Activated CD8-positive, alpha-beta memory T cell treated with anti-CD3 and anti-CD28 coated beads, Interleukin-2, amount 10 ng/mL, durations not matched to agents 7 days and 5 days (primary cell): ENCODE results near the gene KCNH2. TPM values are rescaled to one million over a fixed set of nuclear protein-coding genes. Genes with fewer than 3 reads are reported as not detected.

Experiments used
- ATAC-seq: fragments of 150-1000 bp; cut with Tn5 transposase; one replicate; pipeline ENCODE4 v1.10.0; 2021; ENCODE audit warnings: moderate library complexity
- CTCF ChIA-PET: fragments of 350-600 bp; sonication (Branson Sonifier 250); formaldehyde crosslinking; loops from one replicate; lab custom pipeline; 2021; ENCODE audit warnings: antibody characterized with exemption; lab: Charles Lee
- DNase-seq: peaks from one replicate; pipeline ENCODE4 v3.0.0-alpha.2; 2020
- H3K27ac Mint-ChIP-seq: one replicate; pipeline ENCODE4 v1.8.0; 2021; ENCODE audit warnings: mild to moderate bottlenecking, mixed read lengths
- H3K27me3 Mint-ChIP-seq: one replicate; pipeline ENCODE4 v1.8.0; 2021; ENCODE audit warnings: mixed read lengths
- H3K36me3 Mint-ChIP-seq: one replicate; pipeline ENCODE4 v1.8.0; 2021; ENCODE audit warnings: mild to moderate bottlenecking, mixed read lengths
- H3K4me1 Mint-ChIP-seq: one replicate; pipeline ENCODE4 v1.8.0; 2021; ENCODE audit warnings: mixed read lengths
- H3K4me3 Mint-ChIP-seq: one replicate; pipeline ENCODE4 v1.8.0; 2021; ENCODE audit warnings: mild to moderate bottlenecking, moderate library complexity, mixed read lengths
- H3K9me3 Mint-ChIP-seq: one replicate; pipeline ENCODE4 v1.8.0; 2022; ENCODE audit warnings: low read depth, mixed read lengths
- total RNA-seq, 2 experiments: library from RNA; stranded (reverse); gene quantifications; one replicate each; pipeline ENCODE4 v1.2.3, GENCODE V29; 2021

The KCNH2 gene
- total RNA-seq, 2 experiments from 2014 or later = 0.07 TPM; not detected in 1

- Mint-ChIP-seq H3K27ac (no peak overlapping the region), H3K27me3 (peaks cover 37% of the 10 kb centered on the region), H3K4me3 (no peak overlapping the region), H3K36me3 (no peaks in the 10 kb centered on the region), H3K4me1 (peaks cover 8% of the 10 kb centered on the region), H3K9me3 (no peaks in the 10 kb centered on the region)
- ATAC-seq (no peak), DNase-seq (no peak)
- CTCF ChIA-PET = interaction anchor here (0.6 to 1.2 kb wide), 3 partner anchors 12 to 172 kb away, joined by 3 to 6 read pairs (median 4); no protein-coding TSS in a partner anchor
Measured at GRCh38 chr7:150926066-150926465, 52.1 kb downstream of the KCNH2 start.

DNA sequence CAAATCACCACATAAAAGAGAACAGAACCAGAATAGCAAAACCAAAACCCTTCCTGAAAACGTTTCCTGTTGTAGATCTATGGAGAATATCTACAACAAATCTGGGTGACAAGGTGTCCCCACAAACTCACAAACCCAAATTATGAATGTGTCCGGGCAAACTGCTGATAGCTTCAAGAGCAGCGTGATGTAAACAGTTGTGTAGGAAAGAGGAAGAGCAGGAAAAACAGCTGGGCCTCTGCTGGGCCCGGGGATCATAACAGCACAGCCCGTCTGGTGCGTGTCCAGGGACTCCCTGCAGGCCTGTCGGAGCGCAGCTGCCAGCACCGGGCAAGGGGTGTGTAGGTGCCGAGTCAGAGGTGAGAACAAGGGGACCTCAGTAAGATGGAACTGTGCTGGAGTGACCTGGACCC, 53.7 kb downstream of the KCNH2 start:
- Mint-ChIP-seq H3K27ac (no peak overlapping the region), H3K27me3 (peaks cover 38% of the 10 kb centered on the region), H3K4me1 (peaks cover 6% of the 10 kb centered on the region), H3K4me3 (no peak overlapping the region), H3K36me3 (no peaks in the 10 kb centered on the region), H3K9me3 (no peaks in the 10 kb centered on the region)
- no peak for DNase-seq
- CTCF ChIA-PET = no interaction called here
- no peak for ATAC-seq

DNA sequence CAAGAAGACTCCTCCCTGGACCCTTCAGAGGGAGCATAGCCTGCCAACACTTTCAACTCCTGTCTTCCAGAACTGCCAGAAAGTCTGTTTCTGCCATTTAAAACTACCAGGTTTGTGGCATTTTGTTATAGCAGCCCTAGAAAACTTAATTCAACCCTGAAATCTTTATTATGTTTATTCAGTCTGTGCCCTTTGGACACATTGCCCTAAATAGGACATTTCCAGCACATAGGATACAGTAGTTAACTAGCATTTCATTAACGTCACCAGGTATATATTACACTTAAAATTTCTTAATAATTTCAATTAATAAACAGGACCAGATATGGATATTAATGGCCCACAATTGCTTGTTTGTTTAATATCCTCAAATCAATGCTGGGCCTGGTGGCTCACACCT, 54.3 kb downstream of the KCNH2 start:
- CTCF ChIA-PET = interaction anchor here (1.2 kb wide), 1 partner anchor 25 kb away, joined by 4 read pairs; no protein-coding TSS in a partner anchor
- Mint-ChIP-seq H3K27ac (no peak overlapping the region), H3K27me3 (peaks cover 39% of the 10 kb centered on the region), H3K9me3 (no peaks in the 10 kb centered on the region), H3K4me3 (no peak overlapping the region), H3K36me3 (no peaks in the 10 kb centered on the region), H3K4me1 (peaks cover 6% of the 10 kb centered on the region)
- ATAC-seq (no peak), DNase-seq (no peak)

GRCh38 chr7:150923196-150923595, 54.9 kb downstream of the KCNH2 start:
- no peak for ATAC-seq
- no peaks in the 10 kb centered on the region for H3K9me3 Mint-ChIP-seq
- no peak for DNase-seq
- H3K4me1 Mint-ChIP-seq = peaks cover 6% of the 10 kb centered on the region
- H3K27ac Mint-ChIP-seq = no peak overlapping the region
- peaks cover 44% of the 10 kb centered on the region for H3K27me3 Mint-ChIP-seq
- H3K4me3 Mint-ChIP-seq = no peak overlapping the region
- H3K36me3 Mint-ChIP-seq = no peaks in the 10 kb centered on the region
- CTCF ChIA-PET = interaction anchor here (1.2 kb wide), 1 partner anchor 25 kb away, joined by 4 read pairs; no protein-coding TSS in a partner anchor

DNA sequence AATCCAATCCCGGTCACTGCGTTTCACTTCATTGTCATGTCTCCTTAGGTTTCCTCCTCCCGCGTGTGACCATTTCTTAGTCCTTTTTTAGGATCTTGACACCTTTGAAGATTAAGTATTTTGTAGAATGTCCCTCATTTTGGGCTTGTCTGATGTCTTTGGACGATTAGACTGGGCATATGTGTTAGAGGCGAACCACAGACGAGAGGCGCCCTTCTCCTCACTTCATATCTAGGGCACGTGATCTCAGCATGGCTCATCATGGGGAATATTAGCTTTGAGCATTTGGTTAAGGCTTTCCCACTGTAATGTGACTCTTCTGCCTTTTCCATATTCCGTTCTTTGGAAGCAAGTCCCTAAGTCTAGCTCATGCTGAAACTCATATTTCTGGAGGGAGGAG, 59.0 kb downstream of the KCNH2 start:
- ATAC-seq (no peak), DNase-seq (no peak)
- Mint-ChIP-seq H3K4me3 (no peak overlapping the region), H3K27me3 (peaks cover 52% of the 10 kb centered on the region), H3K9me3 (no peaks in the 10 kb centered on the region), H3K4me1 (no peaks in the 10 kb centered on the region), H3K27ac (no peak overlapping the region), H3K36me3 (no peaks in the 10 kb centered on the region)
- CTCF ChIA-PET = interaction anchor here (2.1 to 2.5 kb wide), 2 partner anchors 67 to 192 kb away, joined by 5 to 6 read pairs; no protein-coding TSS in a partner anchor

- H3K27ac Mint-ChIP-seq = no peak overlapping the region
- no peak for DNase-seq
- no peak for ATAC-seq
- no peaks in the 10 kb centered on the region for H3K36me3 Mint-ChIP-seq
- CTCF ChIA-PET = interaction anchor here (1.0 to 2.1 kb wide), 2 partner anchors 10 to 193 kb away, joined by 3 to 5 read pairs; no protein-coding TSS in a partner anchor
- H3K27me3 Mint-ChIP-seq = peaks cover 57% of the 10 kb centered on the region
- H3K9me3 Mint-ChIP-seq = no peaks in the 10 kb centered on the region
- H3K4me3 Mint-ChIP-seq = no peak overlapping the region
- H3K4me1 Mint-ChIP-seq = no peaks in the 10 kb centered on the region
Measured at GRCh38 chr7:150918378-150918777, 59.7 kb downstream of the KCNH2 start.

GRCh38 chr7:150917969-150918368, 60.2 kb downstream of the KCNH2 start:
- CTCF ChIA-PET = interaction anchor here (1.0 to 2.1 kb wide), 2 partner anchors 9 to 193 kb away, joined by 3 to 5 read pairs; no protein-coding TSS in a partner anchor
- Mint-ChIP-seq H3K4me1 (no peaks in the 10 kb centered on the region), H3K27me3 (peaks cover 57% of the 10 kb centered on the region), H3K36me3 (no peaks in the 10 kb centered on the region), H3K4me3 (no peak overlapping the region), H3K27ac (no peak overlapping the region), H3K9me3 (no peaks in the 10 kb centered on the region)
- DNase-seq (no peak), ATAC-seq (no peak)

- H3K36me3 Mint-ChIP-seq = no peaks in the 10 kb centered on the region
- peaks cover 65% of the 10 kb centered on the region for H3K27me3 Mint-ChIP-seq
- CTCF ChIA-PET = no interaction called here
- no peak overlapping the region for H3K4me3 Mint-ChIP-seq
- H3K4me1 Mint-ChIP-seq = no peaks in the 10 kb centered on the region
- H3K27ac Mint-ChIP-seq = no peak overlapping the region
- DNase-seq = no peak
- peak; percentile 16 for ATAC-seq
- H3K9me3 Mint-ChIP-seq = no peaks in the 10 kb centered on the region
Measured at GRCh38 chr7:150916670-150917069, 61.5 kb downstream of the KCNH2 start.

GRCh38 chr7:150914966-150915365, 63.2 kb downstream of the KCNH2 start:
- Mint-ChIP-seq H3K27ac (no peak overlapping the region), H3K27me3 (peaks cover 72% of the 10 kb centered on the region), H3K9me3 (no peaks in the 10 kb centered on the region), H3K4me3 (no peak overlapping the region), H3K36me3 (no peaks in the 10 kb centered on the region), H3K4me1 (no peaks in the 10 kb centered on the region)
- no peak for DNase-seq
- no peak for ATAC-seq
- CTCF ChIA-PET = interaction anchor here (1.0 to 1.2 kb wide), 4 partner anchors 15 to 1173 kb away, joined by 3 to 4 read pairs (median 4); no protein-coding TSS in a partner anchor

DNA sequence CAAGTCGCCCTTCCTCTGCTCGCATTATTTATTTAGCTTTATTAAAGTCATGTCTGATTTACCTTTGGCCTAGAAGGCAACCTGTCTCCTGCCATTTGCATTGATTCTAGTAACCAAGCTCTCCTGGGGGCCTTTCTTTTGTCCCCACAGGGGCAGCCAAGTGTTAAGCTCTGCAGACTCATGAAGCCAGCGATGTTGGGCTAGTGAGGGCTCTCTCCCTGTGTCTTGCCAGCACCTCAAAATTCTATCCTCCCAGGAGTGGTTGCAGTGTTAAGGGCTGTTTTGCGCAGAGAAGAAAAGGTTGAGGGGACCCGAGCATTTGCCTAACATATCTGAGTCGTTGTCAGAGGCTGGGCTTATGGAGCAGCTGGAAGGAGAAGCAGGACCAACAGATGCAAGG, 63.9 kb downstream of the KCNH2 start:
- DNase-seq (no peak), ATAC-seq (no peak)
- Mint-ChIP-seq H3K4me3 (no peak overlapping the region), H3K27me3 (peaks cover 69% of the 10 kb centered on the region), H3K27ac (no peak overlapping the region), H3K9me3 (no peaks in the 10 kb centered on the region), H3K36me3 (no peaks in the 10 kb centered on the region), H3K4me1 (peaks cover 4% of the 10 kb centered on the region)
- CTCF ChIA-PET = interaction anchor here (0.8 kb wide), 1 partner anchor 16 kb away, joined by 3 read pairs; no protein-coding TSS in a partner anchor

GRCh38 chr7:150912427-150912826, 65.7 kb downstream of the KCNH2 start:
- no peak overlapping the region for H3K27ac Mint-ChIP-seq
- CTCF ChIA-PET = interaction anchor here (0.9 to 3.2 kb wide), 3 partner anchors 9 to 74 kb away, joined by 3 to 20 read pairs (median 4); no protein-coding TSS in a partner anchor
- ATAC-seq (no peak), DNase-seq (no peak)
- H3K36me3 Mint-ChIP-seq = no peaks in the 10 kb centered on the region
- H3K9me3 Mint-ChIP-seq = no peaks in the 10 kb centered on the region
- no peak overlapping the region for H3K4me3 Mint-ChIP-seq
- H3K27me3 Mint-ChIP-seq = peaks cover 63% of the 10 kb centered on the region
- H3K4me1 Mint-ChIP-seq = peaks cover 8% of the 10 kb centered on the region

DNA sequence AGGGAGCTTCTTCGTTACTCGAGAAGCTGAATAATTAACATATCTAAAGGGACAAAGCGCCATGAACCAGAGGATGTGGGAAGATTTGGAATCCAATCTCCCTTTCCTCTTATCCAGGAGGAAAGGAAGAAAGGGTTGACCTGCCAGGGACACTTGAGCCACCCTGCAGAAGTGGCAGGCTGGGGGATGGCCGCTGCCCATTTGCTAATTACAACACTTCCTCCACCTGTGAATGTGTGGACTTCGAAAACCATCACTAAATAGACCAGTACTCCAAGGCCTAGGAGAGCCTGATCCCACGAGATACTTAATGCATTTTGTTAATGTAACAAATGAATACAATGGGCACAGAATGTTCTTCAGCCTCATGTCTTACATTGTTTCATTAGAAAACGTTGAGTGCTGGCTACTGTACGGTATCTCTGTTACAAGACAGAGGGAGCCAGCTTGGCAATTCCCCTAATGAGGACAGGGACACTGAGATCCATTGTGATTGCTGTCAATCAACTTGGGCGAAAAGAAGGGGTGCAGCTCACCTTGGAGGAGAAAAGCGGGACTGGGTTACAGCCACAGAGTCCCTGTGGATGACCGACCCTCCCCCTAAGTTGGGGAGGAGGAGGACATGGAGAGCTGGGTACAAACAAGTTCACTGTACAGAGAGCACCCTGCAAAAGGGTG, 66.4 kb downstream of the KCNH2 start:
- CTCF ChIA-PET = interaction anchor here (0.9 to 3.2 kb wide), 4 partner anchors 8 to 75 kb away, joined by 3 to 20 read pairs (median 4); no protein-coding TSS in a partner anchor
- DNase-seq (no peak), ATAC-seq (no peak)
- H3K4me3 Mint-ChIP-seq = no peak overlapping the region
- no peaks in the 10 kb centered on the region for H3K36me3 Mint-ChIP-seq
- no peaks in the 10 kb centered on the region for H3K9me3 Mint-ChIP-seq
- peaks cover 8% of the 10 kb centered on the region for H3K4me1 Mint-ChIP-seq
- peaks cover 63% of the 10 kb centered on the region for H3K27me3 Mint-ChIP-seq
- no peak overlapping the region for H3K27ac Mint-ChIP-seq

GRCh38 chr7:150910996-150911422, 67.1 kb downstream of the KCNH2 start:
- H3K27me3 Mint-ChIP-seq = peaks cover 64% of the 10 kb centered on the region
- H3K9me3 Mint-ChIP-seq = no peaks in the 10 kb centered on the region
- H3K4me3 Mint-ChIP-seq = no peak overlapping the region
- peak; percentile 48 for ATAC-seq
- H3K4me1 Mint-ChIP-seq = peaks cover 8% of the 10 kb centered on the region
- H3K36me3 Mint-ChIP-seq = no peaks in the 10 kb centered on the region
- no peak overlapping the region for H3K27ac Mint-ChIP-seq
- CTCF ChIA-PET = interaction anchor here (1.3 to 3.2 kb wide), 2 partner anchors 13 to 52 kb away, joined by 3 to 20 read pairs; no protein-coding TSS in a partner anchor
- DNase-seq = no peak
